Activated CD8-positive, alpha-beta memory T cell treated with anti-CD3 and anti-CD28 coated beads, Interleukin-2, amount 50 U/mL, for 1 hour (primary cell): Measurements from ENCODE around the gene TNS3.

Experiments used
- DNase-seq: peaks from one replicate; pipeline ENCODE4 v3.0.0-alpha.2; 2020; ENCODE audit errors: extremely low read depth

TNS3 gene

GRCh38 chr7:47581438-47581803 lies 490 bp downstream of the TNS3 start:
- no peak for DNase-seq

GRCh38 chr7:47580811-47581331 lies 1.0 kb downstream of the TNS3 start:
- no peak for DNase-seq

GRCh38 chr7:47580175-47580706 lies 1.7 kb downstream of the TNS3 start:
- no peak for DNase-seq

GRCh38 chr7:47579458-47579857 lies 2.5 kb downstream of the TNS3 start:
- no peak for DNase-seq

DNA sequence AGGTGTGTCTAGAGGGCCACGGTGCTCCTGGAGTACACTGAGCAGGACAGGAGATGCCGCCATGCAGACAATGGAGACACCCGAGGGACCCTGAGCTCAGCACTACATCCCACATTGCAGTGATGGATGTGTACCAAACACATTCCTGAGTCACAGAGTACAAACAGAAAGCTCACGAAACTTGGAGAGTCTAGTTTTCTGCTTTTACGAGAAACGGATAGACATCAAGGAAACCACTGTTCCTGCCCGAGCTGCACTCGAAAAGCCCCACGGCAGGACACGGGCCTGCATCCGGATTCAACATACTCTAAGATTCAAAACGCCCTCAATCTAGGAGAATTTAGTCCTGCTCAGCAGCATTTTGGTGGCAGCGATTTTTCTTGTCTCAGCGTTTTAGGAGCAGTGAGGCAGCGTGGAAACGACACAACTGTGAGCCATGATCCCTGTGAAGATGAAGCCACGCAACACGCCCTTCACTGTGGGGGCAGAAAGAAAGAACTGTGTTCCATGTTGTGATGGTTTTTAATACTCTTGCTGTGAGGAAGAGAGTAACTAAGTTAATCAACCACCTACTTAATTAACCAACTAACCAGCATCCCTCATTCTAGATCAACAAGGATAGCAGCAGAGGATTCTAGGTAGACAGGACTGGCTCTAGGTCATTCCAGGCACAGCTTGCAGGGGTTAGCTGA lies 3.2 kb downstream of the TNS3 start:
- no peak for DNase-seq

GRCh38 chr7:47577321-47577919 lies 4.5 kb downstream of the TNS3 start:
- DNase-seq: no peak

- DNase-seq: no peak
Observed at GRCh38 chr7:47576866-47577306, 5.0 kb downstream of the TNS3 start.

GRCh38 chr7:47576031-47576865 lies 5.7 kb downstream of the TNS3 start:
- no peak for DNase-seq

GRCh38 chr7:47574482-47575329 lies 7.2 kb downstream of the TNS3 start:
- no peak for DNase-seq

DNA sequence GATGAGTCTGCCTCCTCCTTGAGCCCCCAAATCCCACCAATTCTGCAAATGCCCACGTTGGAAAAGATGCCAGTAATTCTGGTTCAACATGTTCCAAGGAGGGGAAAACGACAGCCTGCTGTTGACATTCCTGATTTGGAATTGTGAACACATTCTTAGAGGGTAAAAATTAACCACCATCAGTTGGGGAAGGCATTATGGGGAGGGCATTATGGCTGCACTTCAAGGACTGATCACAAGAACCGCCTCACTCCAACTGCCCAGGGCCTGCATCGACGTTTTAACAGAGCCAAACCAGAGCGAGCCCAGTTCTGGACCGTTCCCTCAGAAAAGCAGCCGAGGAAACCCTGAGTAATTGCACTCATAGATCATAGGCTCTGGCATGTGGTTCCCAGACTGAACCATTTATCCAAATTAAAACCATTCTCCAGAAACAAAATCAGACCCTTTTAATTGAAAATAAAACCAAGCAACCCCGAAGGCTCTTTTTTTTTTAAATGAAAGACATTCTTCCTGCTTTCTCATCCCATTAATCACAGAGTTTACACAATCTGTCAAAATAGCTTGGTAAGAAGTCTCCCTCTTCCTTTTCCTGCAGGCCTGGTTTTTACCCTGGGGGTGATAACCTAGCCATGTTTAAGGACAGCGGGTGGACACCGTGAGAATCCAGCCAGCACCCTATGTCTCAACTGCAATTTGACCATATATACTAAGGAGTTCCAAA lies 8.0 kb downstream of the TNS3 start:
- no peak for DNase-seq

- DNase-seq: no peak
Observed at GRCh38 chr7:47572939-47573757, 8.8 kb downstream of the TNS3 start.

DNA sequence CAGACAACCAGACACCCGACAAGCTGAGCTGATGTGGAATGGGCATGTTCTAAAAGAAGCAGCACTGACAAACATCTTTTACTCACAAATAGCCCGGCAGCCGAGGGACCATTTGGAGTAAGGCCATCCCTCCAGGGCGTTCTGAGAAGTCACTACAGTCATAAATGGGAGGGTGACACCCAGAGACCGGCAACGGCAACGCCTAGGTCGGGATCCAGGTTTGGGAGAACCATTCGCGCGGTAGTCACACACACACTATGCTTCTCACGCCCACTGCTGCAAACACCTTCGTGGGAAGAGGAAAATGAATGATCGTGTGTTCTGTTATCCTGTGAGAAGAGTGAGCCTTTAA lies 9.8 kb downstream of the TNS3 start:
- no peak for DNase-seq

- no peak for DNase-seq
Observed at GRCh38 chr7:47571331-47572093, 10.4 kb downstream of the TNS3 start.

DNA sequence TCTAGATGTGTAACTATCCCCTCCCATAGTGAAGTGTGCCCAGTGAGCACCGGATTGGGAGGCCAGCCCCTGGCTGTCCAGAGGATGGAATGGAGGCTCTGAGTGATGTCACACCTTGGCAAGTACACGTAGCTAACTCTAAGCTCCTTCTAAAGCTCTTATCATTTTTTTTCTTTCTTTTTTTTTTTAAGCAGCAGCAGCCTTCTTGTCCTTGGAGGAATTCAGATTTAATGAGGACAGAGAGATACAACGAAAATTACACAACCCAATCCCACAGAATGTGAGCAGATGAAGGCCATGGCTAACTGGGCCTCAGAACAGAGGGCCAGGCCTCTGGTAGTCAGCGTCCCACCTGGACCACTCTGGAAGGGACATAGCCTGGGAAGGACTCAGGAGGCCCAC lies 11.3 kb downstream of the TNS3 start:
- no peak for DNase-seq

DNA sequence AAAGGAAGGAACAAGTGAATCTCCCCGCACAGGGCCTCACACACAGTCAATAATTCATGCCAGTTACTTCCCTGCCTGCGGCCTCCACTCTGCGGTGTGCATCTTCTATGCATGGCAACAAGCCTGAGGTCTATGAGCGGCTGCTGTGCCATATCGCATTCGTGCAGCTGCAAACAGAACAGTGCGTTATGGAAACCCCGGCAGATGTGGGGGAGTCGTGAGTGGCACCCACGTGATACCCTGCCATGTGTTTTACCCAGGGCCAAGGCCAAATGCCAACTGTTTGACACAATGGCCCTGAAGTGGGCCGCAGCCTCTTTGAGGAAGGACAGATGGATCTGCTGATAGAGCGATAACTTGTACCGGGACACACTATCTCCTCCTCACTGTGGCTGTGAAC lies 13.4 kb downstream of the TNS3 start:
- no peak for DNase-seq

DNA sequence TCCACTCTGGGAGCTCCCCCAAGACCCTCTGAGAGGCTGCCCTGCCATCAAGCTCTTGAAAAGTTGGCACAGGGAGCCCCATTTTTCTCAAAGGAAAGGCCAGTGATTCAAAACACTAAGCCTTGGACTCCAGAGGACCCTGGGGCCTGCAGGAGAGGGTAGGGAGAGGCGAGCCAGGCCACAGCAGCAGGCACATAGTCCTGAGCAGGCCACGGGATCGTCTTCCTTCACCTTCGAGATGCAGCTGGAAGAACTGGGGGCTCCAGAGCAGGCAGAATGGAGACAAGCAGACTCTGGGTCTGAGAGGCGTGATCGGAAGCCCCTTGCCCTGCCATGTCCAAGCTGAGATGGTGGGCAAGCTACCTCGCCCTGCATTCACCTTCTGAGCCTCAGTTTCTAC lies 13.9 kb downstream of the TNS3 start:
- no peak for DNase-seq

- DNase-seq: no peak
Observed at GRCh38 chr7:47565640-47566250, 16.2 kb downstream of the TNS3 start.

GRCh38 chr7:47563521-47563920 lies 18.4 kb downstream of the TNS3 start:
- no peak for DNase-seq
